Posterior vena cava (tissue), 2 donors: Measurements from ENCODE around the gene PTPRF. TPM values are rescaled to one million over a fixed set of nuclear protein-coding genes. Genes with fewer than 3 reads are reported as not detected.

Experiments used
- DNase-seq: peaks from one replicate; pipeline ENCODE4 v3.0.0-alpha.2; 2020; ENCODE audit warnings: low spot score
- intact Hi-C, 2 donors: fragments of 100-400 bp; cut with DNase I; formaldehyde crosslinking; loops; one replicate each; pipeline versions ENCODE4 v1.14.1 to v1.14.2; 2022 to 2023
- total RNA-seq, 2 donors: library from RNA; stranded (reverse); fragmentation: NEBNext Ultra II Directional; extraction: Animal tissue kit (Norgen Biotek cat#: 25700); gene quantifications; one replicate each; pipeline ENCODE4 v1.2.1, GENCODE V29; 2021
- donor health status: DM: yes; HTN: yes; CAD: no.
- donor health status: DM: yes; HTN: yes; CAD: no.

PTPRF gene
- total RNA-seq, 2 donors from 2014 or later: 59.0 to 68.3 TPM

DNA sequence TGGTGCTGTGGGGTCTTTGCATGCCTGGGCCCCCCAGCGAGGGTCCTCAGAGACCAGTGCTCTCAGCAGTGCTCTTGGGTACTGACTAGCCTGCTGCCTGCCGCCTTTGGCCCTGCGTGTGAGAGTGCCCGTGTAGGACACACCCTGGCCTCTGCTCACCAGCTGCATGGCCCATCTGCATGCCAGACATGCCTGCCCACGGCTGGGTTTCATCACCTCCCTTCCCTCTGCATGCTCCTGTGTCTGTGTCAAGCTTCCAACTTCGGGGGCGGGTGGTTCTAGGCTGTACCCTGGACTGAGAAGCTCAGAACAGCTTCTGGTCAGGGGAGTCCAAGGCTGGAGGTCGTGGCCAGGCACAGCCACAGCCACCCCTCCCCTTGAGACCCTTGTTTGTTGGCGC, 56.9 kb downstream of the PTPRF start:
- intact Hi-C loops: no loop called here
- no peak for DNase-seq

- intact Hi-C loops: no loop called here
Observed at GRCh38 chr1:43588592-43588991, 57.9 kb downstream of the PTPRF start.

DNA sequence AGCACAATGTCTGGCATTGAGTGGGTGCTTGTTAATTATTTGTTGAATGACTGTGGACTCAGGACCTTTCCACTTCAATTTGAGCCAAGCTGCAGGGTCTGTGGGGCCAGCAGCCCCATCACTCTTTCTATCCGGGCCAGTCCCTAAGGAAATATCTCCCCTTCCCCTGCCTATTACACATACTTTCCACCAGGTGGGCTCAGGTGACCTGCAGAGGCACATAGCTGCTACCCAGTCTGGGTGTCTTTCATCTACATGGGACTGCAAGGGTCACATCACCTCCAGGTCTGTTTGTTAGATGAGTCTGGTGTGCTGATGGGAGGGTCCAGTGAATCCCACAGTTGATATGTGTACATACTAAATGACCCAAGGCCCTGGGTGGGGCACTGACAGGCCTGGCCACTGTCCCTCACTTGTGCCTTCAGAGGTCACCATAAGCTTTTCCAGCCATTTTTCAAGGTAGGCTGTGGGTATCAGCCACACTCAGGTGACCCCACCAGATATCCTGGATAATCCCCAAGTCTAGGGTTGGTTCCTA, 59.8 kb downstream of the PTPRF start:
- DNase-seq: no peak
- intact Hi-C loops: no loop called here

More at GRCh38 chr1:43588592-43588991, 57.9 kb downstream of the PTPRF start:
- DNase-seq: no peak

GRCh38 chr1:43591181-43591580, 60.5 kb downstream of the PTPRF start:
- intact Hi-C loops: no loop called here

GRCh38 chr1:43592051-43592665, 61.5 kb downstream of the PTPRF start:
- DNase-seq: no peak
- intact Hi-C loops: no loop called here

More at GRCh38 chr1:43591181-43591580, 60.5 kb downstream of the PTPRF start:
- DNase-seq: no peak

DNA sequence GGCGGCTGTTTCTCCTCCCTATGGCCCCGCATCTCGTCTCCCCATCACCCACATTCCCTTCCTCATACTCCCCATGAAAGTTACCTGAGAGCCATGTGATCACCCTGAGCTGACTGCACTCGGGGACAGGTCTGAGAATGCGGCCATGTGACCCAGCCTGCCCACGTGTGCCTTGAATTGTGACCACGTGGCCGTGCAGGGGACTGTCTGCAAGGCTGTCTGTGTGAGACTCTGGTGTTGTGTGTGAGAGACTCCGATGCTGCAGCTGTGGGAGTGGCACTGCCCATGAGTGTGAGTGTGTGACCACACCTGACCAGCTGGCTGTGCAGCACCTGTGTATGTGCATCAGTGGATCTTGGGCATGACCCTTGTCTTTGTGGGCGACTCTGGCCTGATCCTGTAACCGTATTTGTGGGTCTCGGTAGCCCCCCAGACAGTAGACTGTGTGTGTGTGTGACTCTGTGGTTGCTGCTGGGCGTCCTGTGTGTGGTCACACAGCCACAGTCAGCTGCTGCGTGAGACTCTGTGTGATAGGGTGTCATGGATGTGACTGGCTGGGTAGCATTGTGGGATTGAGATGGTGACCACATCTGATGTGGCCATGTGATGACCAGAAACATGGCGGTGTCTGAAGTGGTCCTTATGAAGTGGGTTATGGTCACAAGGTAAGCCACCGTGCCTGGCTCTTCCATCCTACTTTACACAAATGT, 62.4 kb downstream of the PTPRF start:
- no peak for DNase-seq
- intact Hi-C loops: no loop called here

GRCh38 chr1:43596579-43596978, 65.9 kb downstream of the PTPRF start:
- DNase-seq: no peak
- intact Hi-C loops: no loop called here

DNA sequence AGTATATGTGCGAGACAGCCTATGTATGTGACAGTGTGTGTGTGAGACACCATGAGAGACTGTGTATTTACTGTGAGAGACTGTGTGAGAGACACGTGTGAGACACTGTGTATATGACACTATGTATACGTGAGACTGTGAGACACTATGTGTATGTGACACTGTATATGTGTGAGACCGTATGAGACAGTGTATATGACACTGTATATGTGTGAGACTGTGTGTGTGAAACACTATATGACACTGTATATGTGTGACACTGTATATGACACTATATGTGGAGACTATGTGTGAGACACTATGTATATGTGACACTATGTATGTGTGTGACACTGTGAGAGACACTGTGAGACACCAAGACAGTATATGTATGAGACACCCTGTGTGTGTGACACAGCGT, 66.3 kb downstream of the PTPRF start:
- DNase-seq: no peak
- intact Hi-C loops: no loop called here

DNA sequence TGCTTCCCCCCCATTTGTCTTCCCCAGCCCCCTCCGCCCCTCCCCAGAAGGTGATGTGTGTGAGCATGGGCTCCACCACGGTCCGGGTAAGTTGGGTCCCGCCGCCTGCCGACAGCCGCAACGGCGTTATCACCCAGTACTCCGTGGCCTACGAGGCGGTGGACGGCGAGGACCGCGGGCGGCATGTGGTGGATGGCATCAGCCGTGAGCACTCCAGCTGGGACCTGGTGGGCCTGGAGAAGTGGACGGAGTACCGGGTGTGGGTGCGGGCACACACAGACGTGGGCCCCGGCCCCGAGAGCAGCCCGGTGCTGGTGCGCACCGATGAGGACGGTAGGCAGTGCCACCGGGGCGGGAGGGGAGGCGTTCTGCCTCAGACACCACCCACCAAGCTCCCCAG, 67.0 kb downstream of the PTPRF start:
- no peak for DNase-seq
- intact Hi-C loops: no loop called here

DNA sequence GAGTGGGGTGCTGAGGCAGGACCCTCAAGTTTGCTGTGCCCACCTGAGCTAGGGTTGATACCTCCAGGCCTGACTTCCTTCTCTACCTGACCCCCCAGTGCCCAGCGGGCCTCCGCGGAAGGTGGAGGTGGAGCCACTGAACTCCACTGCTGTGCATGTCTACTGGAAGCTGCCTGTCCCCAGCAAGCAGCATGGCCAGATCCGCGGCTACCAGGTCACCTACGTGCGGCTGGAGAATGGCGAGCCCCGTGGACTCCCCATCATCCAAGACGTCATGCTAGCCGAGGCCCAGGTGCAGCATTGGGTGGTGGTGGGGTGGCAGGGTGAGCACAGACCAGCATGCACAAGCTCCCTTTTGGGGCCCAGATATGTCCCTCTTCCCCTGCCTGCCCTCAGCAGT, 67.9 kb downstream of the PTPRF start:
- intact Hi-C loops: no loop called here
- no peak for DNase-seq

DNA sequence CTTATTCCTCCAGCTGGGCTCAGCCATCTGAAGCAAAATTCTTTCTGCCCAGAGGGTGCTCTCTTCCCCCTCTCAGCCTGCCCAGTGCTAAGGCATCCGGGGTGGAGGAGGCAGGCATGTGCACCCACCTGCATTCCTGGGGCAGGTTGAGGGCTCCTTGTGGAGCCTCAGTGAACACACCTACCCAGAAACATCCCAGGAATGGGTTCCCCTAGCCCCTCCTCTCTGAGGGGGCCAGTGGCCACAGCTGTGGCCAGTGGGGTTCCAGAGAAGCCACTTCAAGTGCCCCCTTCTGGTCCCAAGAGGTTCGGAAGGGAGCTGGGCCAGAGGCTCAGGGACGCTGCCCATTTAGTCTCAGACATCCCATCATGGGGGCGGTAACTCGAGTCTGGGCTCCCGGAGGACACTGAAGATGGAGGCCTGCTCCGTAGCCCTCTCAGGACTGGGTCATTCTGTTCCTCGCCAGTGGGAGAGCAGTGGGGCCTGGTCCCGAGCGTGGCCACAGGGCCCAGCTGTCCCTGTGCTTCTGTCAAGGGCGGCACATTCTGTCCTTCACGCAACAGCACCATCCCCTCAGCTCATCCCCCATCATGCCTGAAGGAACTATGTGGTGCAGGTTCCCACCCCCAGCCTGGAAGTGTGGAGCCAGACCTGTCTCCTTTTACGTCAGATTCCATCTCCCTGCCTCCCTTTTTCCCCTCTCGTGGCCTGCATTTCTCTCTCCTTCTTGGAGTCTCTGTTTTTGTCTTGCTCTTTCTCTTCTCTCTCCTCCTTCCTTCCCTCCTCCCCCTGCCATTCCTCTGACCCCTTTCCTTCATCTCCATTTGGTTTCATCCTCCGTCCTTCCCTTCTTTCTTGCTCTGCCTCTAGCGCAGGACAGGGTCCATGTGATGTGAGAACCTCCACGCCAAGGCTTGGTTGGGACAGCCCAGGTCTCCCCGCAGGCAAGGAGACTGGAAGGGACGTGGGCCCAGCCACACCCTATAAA, 69.6 kb downstream of the PTPRF start:
- intact Hi-C loops: no loop called here

GRCh38 chr1:43602990-43603389, 72.3 kb downstream of the PTPRF start:
- DNase-seq: no peak
- intact Hi-C loops: no loop called here

More for the DNA sequence above, 69.6 kb downstream of the PTPRF start:
- DNase-seq: no peak

DNA sequence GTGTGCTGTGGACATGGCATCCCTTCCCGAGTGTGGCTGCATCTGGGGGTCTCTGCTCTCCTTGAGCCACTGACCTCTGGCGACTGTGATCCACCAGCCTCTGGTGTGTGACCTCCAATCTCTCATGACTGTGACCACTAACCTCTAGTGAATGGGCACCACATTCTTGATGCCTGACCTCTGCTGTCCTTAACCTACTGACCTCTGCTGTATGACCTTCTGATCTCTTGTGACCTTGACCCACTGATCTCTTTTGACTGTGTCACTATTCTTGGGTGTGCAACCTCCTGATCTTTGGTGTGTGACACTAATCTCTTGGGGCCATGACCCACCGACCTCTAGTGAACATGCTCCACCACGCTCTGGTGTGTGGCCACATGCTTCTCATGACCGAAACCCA, 73.5 kb downstream of the PTPRF start:
- intact Hi-C loops: no loop called here
- DNase-seq: no peak

GRCh38 chr1:43605157-43605556, 74.5 kb downstream of the PTPRF start:
- intact Hi-C loops: no loop called here
- no peak for DNase-seq

- intact Hi-C loops: no loop called here
Observed at GRCh38 chr1:43605766-43606165, 75.1 kb downstream of the PTPRF start.

DNA sequence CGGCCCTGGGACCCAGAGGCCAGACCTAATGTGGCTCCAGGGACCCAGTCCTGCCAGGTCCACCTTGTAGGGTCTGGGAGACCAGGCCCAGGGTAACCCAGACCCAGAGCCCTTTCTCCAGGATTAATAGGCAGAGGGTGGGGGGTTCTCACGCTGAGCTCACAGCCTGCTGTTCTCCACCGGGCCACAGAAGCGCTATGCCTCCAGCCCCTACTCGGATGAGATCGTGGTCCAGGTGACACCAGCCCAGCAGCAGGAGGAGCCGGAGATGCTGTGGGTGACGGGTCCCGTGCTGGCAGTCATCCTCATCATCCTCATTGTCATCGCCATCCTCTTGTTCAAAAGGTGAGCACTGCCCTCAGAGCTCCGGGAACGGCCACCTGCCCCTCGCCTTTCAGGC, 75.9 kb downstream of the PTPRF start:
- intact Hi-C loops: no loop called here
- DNase-seq: no peak

More at GRCh38 chr1:43605766-43606165, 75.1 kb downstream of the PTPRF start:
- DNase-seq: no peak

DNA sequence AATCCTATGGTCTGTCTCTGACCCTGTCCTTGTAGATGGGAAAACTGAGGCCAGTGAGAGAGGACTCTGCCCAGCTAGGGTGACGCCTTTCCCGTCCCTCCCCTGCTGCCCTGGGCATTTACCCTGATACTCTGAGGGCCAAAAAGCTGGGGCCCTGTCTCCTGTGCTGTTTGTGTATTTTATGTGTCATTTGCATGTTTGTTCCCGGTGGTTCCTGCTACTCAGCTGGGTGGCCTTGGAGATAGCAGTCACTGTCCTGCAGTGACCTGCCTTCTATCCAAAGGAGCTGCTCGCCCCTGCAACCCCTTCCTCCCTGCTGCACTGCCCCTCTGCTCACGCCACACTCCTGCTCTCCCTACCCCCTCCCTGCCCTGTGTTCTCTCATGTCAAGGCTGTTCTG, 78.1 kb downstream of the PTPRF start:
- intact Hi-C loops: no loop called here
- DNase-seq: no peak

GRCh38 chr1:43610339-43610738, 79.7 kb downstream of the PTPRF start:
- DNase-seq: no peak
- intact Hi-C loops: no loop called here

DNA sequence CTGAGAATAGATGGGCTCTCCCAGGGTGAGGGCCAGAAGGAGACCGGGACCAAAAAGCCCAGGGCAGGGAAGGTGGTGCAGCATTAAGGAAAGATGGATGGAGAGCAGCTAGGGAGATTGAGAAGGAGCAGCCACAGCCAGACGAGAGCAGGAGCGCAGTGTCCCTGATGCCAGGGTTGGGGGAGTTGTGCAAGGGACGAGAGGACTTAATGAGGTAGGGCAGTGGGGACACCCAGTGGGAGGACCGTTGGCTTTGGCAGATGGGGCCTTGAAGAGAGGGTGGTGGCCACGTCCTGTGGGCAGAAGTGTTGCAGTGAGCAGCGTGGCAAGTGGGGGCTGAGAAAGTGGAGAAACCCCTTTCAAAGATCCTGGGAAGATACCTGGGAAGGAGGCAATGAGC, 81.3 kb downstream of the PTPRF start:
- no peak for DNase-seq
- intact Hi-C loops: no loop called here

DNA sequence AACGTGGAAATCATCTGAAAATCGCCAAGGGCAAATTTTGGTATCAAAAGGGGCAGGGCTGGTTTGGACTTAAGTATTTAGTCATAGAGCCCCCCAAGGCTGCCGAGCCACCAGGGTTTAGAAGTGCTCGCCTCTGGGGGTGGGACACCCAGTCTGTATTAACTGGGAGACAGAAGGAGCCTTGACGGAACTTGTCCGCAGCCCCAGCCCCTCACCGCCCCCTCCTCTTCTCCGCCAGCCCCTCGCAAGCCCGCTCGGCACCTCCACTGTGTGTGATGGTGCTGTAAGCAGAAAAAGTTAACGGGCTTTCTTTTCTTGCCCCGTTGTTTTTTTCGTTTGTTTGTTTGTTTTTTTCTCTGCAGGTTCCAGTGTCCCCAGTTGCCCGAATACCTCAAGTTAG, 81.7 kb downstream of the PTPRF start:
- intact Hi-C loops: no loop called here
- DNase-seq: no peak
